Measurements from ENCODE around the gene EIF3B. TPM values are rescaled to one million over a fixed set of nuclear protein-coding genes. Genes with fewer than 3 reads are reported as not detected.

Gene EIF3B
- total RNA-seq, 2 experiments from 2014 or later, result 252 to 256 TPM

- intact Hi-C loops (cut with micrococcal nuclease), result no loop called here
- H3K27ac Mint-ChIP-seq, result no peak overlapping the region
These were observed 25.3 kb downstream of the EIF3B start for GRCh38 chr7:2379821-2380450.

GRCh38 chr7:2380461-2380860, 25.8 kb downstream of the EIF3B start:
- Mint-ChIP-seq H3K9me3 (no peaks in the 10 kb centered on the region), H3K36me3 (ENCODE audit: low read depth) (peaks cover 50% of the 10 kb centered on the region), H3K27me3 (no peaks in the 10 kb centered on the region), H3K4me3 (no peak overlapping the region), H3K4me1 (ENCODE audit: low read depth) (peaks cover 6% of the 10 kb centered on the region), H3K27ac (no peak overlapping the region)
- intact Hi-C loops (cut with micrococcal nuclease), result no loop called here
- no peak for TF ChIP-seq CTCF (IDR thresholded peaks at IDR 0.05)
- ATAC-seq, result no peak
- no peak for DNase-seq
- ChIA-PET CTCF (no interaction called here), POLR2A (interaction anchor here (1.3 kb wide), 1 partner anchor 19 kb away, joined by 3 read pairs; no protein-coding TSS in a partner anchor)

More at GRCh38 chr7:2379821-2380450, 25.3 kb downstream of the EIF3B start:
- Mint-ChIP-seq H3K4me3 (no peak overlapping the region), H3K9me3 (no peaks in the 10 kb centered on the region), H3K4me1 (ENCODE audit: low read depth) (peaks cover 6% of the 10 kb centered on the region), H3K36me3 (ENCODE audit: low read depth) (peaks cover 55% of the 10 kb centered on the region), H3K27me3 (no peaks in the 10 kb centered on the region)
- ATAC-seq (no peak), DNase-seq (no peak)
- TF ChIP-seq CTCF (IDR thresholded peaks at IDR 0.05), result no peak
- POLR2A ChIA-PET, result interaction anchor here (0.6 to 1.3 kb wide), 3 partner anchors 18 to 56 kb away, joined by 3 read pairs; partner anchors contain the start of gene CHST12
- CTCF ChIA-PET, result interaction anchor here (0.8 kb wide), 1 partner anchor 14 kb away, joined by 3 read pairs; no protein-coding TSS in a partner anchor

GRCh38 chr7:2381227-2381626, 26.6 kb downstream of the EIF3B start:
- CTCF ChIA-PET, result no interaction called here
- TF ChIP-seq CTCF (IDR thresholded peaks at IDR 0.05), result no peak

GRCh38 chr7:2381881-2382509, 27.4 kb downstream of the EIF3B start:
- no peak overlapping the region for H3K27ac Mint-ChIP-seq

More at GRCh38 chr7:2381227-2381626, 26.6 kb downstream of the EIF3B start:
- POLR2A ChIA-PET, result no interaction called here
- Mint-ChIP-seq H3K27me3 (no peaks in the 10 kb centered on the region), H3K36me3 (ENCODE audit: low read depth) (peaks cover 46% of the 10 kb centered on the region), H3K4me3 (no peak overlapping the region), H3K27ac (no peak overlapping the region), H3K4me1 (ENCODE audit: low read depth) (peaks cover 6% of the 10 kb centered on the region), H3K9me3 (no peaks in the 10 kb centered on the region)
- ATAC-seq, result no peak
- DNase-seq, result no peak
- intact Hi-C loops (cut with micrococcal nuclease), result no loop called here

More at GRCh38 chr7:2381881-2382509, 27.4 kb downstream of the EIF3B start:
- Mint-ChIP-seq H3K9me3 (no peaks in the 10 kb centered on the region), H3K4me3 (no peak overlapping the region), H3K4me1 (ENCODE audit: low read depth) (peaks cover 6% of the 10 kb centered on the region), H3K36me3 (ENCODE audit: low read depth) (peaks cover 39% of the 10 kb centered on the region), H3K27me3 (no peaks in the 10 kb centered on the region)
- TF ChIP-seq CTCF (IDR thresholded peaks at IDR 0.05), result no peak
- CTCF ChIA-PET, result interaction anchor here (0.6 kb wide), 1 partner anchor 823 kb away, joined by 3 read pairs; no protein-coding TSS in a partner anchor
- no peak for ATAC-seq
- DNase-seq, result no peak
- POLR2A ChIA-PET, result no interaction called here
- intact Hi-C loops (cut with micrococcal nuclease), result no loop called here

Measured in activated CD8-positive, alpha-beta T cell treated with anti-CD3 and anti-CD28 coated beads for 36 hours (primary cell).